Stimulated activated CD4-positive, alpha-beta T cell treated with anti-CD3 and anti-CD28 coated beads, TNF-alpha, amount 100 ng/mL, for 4 hours (primary cell): Measurements from ENCODE around the gene PCDHGC4.
A peak's percentile ranks its signal among the peaks of the same experiment; 100 is the strongest.

Experiments
- DNase-seq, 3 experiments: peaks; one replicate each; pipeline ENCODE4 v3.0.0-alpha.2; 2020; ENCODE audit warnings: low read depth in 3 of 3

Gene PCDHGC4

DNA sequence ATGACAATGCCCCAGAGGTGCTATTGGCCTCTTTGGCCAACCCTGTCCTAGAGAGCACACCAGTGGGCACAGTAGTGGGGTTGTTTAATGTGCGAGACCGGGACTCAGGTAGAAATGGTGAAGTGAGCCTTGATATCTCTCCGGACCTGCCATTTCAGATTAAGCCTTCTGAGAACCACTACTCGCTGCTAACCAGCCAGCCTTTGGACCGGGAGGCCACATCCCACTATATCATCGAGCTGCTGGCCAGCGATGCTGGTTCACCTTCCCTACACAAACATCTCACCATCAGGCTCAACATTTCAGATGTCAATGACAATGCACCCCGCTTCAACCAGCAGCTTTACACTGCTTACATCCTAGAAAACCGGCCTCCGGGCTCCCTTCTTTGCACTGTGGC lies 5.4 kb downstream of the PCDHGC4 start:
- DNase-seq, result no peak

DNA sequence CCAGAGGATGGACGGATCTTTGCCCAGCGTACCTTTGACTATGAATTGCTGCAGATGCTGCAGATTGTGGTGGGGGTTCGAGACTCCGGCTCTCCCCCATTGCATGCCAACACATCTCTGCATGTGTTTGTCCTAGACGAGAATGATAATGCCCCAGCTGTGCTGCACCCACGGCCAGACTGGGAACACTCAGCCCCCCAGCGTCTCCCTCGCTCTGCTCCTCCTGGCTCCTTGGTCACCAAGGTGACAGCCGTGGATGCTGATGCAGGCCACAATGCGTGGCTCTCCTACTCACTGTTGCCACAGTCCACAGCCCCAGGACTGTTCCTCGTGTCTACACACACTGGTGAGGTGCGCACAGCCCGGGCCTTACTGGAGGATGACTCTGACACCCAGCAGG lies 5.9 kb downstream of the PCDHGC4 start:
- DNase-seq, result no peak

DNA sequence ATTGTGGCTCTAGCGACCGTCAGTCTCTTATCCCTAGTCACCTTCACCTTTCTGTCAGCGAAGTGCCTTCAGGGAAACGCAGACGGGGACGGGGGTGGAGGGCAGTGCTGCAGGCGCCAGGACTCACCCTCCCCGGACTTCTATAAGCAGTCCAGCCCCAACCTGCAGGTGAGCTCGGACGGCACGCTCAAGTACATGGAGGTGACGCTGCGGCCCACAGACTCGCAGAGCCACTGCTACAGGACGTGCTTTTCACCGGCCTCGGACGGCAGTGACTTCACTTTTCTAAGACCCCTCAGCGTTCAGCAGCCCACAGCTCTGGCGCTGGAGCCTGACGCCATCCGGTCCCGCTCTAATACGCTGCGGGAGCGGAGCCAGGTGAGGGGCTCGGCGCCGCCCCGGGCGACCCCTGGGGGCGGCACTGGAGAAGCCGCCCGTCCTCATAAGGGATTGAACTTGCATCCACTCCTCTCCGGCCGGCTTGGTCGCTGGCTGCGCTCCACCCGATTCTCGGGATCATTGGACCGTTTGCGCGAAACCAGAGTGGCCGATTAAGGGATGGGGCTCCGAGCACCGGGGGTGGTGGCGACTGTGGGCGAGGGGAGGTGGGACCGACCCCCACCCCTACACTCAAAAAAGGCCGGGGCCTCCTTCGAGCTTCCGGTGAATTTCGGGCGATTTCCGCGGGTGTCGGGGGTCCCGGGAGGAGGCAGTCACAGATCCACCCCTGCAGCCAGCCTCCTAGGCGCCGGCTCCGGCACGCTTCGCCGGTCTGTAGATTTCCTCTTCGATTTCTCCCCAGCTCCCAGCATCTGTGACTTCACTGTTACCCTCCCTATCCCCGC lies 6.7 kb downstream of the PCDHGC4 start:
- no peak for DNase-seq

DNA sequence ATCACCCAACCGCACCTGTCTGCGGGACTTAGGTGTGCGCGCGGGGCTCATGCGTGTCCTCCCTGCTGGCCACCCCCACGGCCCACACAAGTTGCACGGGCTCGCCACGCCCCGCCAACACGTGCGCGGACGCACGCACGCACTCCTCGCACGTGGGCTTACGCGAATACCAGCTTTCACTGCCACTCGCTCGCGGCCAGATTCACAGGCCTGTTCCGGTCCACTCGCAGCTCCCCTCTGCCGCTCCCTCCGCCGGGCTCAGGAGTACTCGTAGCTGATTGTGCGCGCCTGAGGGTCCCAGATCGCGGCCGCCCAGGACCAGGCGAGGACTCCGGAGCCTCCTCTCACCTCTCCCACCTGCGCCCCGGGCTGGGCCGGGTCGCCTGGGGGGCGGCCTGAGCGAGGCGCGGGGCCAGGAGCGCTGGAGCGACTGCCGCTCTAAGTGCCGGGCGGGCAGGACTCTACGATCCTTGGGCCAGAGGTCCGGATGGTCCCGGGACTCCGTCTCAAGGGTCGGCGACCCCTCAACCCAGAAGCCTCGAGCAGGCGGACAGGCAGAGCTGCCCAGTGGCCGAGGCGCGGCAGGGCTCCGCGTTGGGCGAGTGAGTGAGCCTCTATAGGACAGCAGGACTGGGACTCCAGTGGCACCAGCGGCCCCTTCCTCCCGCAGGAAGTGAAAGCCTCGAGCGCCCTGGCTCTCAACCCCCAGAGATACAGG lies 7.5 kb downstream of the PCDHGC4 start:
- DNase-seq, result peak in 1 of 3 experiments; percentile 43

DNA sequence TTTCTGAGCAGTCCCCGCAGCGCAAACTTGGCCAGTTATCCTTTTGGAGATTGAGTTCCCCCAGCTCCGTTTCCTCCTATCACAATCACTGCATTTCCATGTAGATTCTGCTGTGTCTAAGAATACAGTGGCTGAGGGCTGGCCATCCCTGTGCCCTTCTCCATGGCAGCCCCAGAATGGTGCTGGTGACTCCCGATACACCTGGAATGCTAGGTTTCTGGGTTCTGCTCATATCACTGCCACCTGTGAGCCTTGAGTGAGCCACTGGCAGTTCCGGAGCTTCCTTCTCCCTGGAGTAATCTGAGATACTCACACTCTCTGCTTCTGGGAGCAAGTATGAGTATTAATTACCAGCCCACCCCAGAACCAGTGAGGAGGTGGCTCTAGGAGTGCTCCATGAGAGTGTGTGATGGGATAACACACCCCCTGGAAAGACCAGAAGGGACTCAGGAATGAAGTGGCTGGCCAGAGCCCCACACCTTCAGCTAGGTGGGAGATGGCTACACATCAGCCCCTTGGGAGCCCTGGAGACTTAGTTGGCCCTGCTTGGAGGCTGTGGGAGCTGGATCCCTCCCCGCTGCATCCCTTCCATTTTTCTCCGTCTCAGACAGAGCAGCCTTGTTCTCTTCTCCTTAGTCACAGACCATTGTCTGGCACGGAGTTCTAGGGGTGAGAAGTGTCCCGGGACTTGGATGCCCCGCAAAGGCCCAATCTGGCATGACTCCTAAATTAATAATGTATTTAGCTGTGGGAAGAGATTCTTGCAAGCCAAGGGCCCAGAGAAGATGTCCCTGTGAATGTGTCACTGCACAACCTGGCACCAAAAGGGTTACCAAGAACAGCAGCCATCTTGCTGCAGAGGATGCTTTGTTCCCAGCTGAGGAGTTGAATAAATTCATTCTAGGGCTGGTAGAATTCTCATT lies 8.9 kb downstream of the PCDHGC4 start:
- DNase-seq, result no peak

DNA sequence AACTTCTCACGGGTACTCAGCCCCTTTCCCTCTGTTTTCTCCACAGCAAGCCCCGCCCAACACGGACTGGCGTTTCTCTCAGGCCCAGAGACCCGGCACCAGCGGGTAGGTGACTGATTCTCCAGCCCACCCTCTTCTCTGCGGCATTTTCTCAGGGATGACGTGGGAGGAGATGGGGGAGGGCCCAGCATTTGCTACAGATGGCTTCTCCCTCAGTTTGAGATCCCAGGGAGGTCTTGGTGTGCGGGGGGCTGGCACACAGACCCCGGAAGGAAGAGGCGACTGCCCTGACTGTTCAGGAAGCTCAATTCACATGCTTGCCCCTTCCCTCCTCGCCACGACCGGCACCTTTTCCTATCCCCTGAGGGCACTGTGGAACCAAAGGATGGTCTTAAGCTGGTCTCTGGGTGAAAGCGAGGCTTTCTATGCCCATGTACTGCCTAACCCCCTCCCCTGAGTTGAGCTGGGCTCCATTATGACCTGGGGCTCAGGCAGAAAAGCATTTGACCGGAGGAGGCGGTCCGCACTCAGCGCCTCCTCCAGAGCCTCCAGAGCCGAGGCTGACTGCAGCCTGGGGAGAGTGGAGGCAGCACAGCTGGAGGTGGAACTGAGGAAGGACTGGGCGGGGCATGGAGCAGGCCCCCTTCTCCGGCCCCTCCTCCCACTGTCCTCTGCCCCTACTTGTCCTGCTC lies 10.1 kb downstream of the PCDHGC4 start:
- DNase-seq, result no peak

DNA sequence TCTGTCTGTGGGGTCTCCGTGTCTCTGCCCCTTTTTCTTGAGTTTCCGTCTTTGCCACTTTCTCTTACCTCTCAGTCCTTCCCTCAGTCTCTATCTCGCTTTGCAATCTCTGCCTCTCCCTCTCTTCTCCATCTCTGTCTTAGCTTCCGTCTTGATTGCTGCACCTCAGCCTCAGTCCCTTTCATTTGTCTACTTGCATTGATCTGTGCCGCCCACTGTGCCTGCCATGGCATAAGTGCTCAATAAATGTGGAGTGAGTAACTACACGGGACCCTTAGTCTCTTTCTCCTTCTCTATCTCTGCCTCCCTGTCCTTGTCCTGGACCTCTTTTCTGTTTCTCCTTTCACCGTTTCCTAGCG lies 10.6 kb downstream of the PCDHGC4 start:
- no peak for DNase-seq

DNA sequence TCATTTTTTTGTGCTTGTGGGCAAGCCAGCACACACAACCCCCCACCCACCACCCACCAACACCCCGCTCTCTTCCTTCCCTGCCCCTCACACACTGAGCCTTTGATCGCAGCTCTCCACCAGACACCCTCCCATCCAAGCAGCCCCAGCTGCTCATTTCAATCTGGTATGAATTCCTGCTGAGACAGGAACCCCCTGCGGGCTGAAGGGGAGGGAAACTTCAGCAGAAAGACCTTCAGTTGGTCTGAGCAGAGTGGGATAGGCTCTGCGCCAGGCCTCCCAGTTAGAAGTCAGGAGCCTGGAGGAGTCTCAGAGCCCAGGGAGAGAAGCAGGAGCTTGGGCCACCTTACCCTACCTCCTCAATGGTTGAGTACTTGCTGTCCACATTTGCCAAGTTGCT lies 11.2 kb downstream of the PCDHGC4 start:
- no peak for DNase-seq

DNA sequence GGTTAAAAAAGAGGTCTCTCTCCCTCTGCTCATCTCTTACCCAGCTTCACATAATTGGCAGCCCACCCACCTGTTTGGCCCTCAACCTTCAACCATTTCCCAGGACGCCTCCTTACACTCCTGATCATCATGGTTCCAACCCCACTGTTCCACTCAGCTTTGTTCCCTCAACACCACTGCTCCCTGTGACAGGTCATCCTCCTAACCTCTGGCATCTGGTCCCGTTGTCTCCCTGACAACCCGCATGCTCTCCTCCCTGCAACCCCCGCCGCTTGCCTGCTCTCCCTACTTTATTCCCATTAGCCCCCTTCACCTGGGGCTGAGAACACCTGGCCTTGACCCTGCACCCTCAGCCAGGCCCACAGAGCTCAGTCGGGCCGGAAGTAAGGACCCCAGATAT lies 16.9 kb downstream of the PCDHGC4 start:
- DNase-seq, result no peak

DNA sequence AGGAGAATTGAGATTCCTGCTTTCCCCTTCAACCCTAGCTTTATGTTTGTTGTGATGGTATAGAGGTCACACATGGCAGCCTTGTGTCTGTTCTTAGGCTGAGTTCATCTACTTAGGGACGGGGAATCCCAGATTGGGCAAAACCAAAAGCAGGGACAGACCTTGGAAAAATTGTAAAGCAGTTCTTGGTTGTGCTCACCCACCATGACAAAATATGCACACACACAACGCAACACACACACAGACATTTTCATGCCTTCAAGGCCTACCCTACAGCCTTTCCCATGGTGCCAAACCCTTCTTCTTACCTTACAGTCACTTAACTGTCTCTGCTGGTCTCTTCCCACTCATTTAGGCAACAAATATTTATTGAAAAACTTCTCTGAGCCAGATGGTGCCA lies 18.9 kb downstream of the PCDHGC4 start:
- no peak for DNase-seq

DNA sequence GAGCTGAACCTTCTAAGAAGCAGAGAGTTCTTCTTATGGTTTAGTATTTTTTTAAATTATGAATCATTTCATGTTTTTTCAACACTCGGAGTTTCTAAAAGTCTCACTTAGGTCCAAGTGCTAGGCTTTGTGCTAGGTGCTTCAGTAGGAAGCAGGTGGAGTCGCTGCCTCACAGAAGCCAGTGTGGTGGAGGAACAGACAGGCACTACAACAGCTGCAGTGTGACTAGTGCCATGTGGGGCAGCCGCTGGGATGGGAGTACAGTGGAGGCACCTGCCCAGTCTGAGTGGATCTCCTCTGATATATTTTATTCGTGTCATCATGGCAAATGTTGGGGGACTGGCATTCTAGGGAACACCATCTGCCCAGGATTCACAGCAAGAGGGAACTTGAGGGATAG lies 19.4 kb downstream of the PCDHGC4 start:
- DNase-seq, result no peak

DNA sequence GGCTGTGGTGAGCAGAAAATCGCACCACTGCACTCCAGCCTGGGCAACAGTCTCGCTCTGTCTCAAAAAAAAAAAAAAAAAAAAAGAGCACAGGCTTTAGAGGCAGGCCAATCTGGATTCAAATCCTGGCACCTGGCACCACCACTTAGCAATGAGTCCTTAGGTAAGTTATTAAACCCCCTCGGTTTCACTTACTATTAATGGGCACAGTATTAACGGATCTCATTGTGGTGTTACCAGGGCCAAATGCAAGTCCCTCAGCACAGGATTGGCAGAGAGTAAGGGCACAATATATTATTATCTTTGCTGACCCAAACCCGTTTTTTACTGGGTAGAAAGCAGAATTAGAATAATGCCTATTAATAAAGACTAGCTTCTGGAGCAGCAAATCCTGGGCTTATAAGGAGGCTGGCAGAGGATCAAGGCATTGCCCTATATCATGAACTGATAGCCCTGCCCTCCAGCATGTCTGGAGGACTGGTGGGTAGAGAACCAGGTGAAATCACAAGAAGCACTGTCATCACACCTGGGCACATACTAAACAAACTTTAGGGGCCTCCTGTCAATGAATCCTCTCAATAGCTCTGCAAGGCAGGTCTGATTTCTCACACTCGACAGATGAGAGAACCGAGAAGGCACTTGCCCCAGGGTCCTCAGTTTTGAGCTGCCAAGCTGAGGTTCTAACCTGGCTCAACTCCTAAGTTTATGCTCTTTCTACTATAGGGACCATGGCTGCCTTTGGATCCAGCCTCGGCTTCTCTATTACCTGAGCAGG lies 21.7 kb downstream of the PCDHGC4 start:
- no peak for DNase-seq

DNA sequence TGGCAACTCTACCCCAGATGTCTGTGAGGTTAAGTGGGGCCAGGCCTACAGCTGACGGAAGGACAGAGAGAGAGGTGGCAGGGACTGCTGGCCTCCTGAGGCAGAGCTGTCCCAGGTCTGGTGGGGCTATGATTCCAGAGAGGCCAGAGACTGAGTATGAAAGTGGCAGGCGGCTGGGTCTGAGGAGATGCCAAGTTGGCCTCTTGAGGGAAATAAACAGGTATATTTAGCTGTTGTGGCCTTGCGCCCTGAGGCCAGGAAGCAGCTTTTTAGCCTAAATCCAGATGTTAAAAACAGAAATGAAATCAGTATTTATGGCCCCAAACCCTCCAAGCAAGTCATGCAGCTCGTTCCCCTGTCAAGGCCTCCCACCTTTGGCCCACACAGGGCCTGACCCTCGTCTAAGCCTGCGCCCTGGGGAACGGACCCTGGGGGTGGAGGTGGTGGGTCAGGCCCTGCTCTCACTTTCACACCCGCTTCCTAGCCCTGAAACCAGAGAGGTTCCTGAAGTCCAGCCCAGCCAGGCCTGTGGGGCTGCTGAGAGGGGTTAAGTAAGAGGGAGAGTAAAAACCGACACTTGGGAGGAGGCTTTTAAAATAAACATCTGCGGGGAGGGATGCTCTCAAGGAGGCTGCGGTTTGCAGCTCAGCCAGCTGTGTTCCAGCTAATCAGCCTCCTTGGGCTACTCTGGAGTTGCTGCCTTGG lies 22.7 kb downstream of the PCDHGC4 start:
- DNase-seq, result no peak

DNA sequence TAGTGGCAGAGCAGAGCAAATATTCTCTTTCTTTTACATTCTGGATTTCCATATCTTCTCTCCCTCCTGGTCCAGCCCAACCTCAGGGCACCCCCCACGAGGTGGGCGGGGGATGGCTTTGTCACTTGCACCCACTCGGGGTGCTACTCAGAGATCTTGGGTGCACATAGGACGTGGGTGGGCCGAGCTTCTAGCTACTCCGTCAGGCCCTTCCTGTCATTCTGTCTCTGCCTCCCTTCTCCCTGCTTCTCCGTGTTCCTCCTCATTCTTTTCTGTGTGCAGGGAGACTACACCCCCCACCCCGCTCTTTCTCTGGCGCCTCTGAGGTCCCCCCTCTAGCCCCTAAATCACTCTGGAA lies 23.6 kb downstream of the PCDHGC4 start:
- no peak for DNase-seq

DNA sequence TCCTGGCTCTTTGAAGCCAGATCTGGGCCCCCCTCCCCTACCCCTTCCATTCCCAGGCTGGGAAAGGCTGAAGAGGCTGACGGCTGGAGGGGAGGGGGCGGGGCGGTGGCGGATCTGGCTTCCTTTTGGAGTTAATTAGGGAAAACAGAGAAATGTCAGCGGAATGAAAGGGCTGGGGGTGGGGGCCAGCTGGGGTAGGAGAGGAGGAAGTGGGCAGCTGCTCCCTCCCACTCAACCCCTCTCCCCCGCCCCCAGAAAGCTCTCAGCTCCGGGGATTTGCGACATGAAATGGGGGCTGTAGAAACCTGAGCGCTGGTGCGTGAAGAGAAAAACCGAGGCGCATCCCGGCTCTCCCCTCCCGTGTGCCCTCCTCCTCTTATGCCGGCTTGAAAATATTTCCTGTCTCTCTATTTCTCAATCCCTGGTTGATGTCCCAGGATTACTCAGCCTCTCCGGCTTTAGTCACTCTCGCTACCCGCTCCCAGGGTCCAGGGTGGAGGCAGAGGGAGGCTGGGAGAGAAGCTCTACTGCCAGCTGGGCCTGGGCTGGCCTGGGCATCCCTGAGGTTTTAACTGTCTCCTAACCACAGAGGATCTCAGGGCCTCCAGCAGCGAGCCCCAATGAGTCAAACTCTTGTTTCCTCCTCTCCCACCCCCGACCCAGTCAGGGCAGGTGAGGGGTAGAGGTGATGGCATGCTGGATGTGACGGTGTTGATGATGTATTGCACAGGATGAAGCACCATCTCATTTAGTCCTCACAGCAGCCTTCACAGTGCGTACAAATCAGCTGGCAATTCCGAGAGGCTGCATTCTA lies 24.2 kb downstream of the PCDHGC4 start:
- DNase-seq, result no peak

DNA sequence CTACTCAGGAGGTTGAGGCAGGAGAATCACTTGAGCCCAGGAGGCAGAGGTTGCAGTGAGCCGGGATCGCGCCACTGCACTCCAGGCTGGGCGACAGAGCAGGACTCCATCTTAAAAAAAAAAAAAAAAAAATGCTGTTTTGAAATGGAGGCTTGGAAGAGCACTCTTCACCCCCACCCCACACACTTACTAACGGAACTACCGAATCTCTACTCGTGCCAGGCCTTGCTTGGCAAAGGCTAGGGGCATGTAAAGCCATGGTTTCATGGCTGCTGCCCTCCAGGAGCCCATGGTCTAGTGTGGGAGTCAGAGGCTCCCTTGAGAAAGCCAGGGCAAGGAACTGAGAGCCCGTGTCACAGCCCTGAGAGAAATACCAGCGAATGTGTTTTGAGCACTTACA lies 25.3 kb downstream of the PCDHGC4 start:
- DNase-seq, result no peak

DNA sequence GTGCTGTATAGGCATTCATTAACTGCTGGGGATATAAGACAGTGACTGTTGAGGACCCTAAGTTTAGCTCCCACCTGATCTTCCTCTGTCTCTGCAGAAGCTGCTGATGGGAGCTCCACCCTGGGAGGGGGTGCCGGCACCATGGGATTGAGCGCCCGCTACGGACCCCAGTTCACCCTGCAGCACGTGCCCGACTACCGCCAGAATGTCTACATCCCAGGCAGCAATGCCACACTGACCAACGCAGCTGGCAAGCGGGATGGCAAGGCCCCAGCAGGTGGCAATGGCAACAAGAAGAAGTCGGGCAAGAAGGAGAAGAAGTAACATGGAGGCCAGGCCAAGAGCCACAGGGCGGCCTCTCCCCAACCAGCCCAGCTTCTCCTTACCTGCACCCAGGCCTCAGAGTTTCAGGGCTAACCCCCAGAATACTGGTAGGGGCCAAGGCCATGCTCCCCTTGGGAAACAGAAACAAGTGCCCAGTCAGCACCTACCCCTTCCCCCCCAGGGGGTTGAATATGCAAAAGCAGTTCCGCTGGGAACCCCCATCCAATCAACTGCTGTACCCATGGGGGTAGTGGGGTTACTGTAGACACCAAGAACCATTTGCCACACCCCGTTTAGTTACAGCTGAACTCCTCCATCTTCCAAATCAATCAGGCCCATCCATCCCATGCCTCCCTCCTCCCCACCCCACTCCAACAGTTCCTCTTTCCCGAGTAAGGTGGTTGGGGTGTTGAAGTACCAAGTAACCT lies 26.2 kb downstream of the PCDHGC4 start:
- DNase-seq, result no peak

DNA sequence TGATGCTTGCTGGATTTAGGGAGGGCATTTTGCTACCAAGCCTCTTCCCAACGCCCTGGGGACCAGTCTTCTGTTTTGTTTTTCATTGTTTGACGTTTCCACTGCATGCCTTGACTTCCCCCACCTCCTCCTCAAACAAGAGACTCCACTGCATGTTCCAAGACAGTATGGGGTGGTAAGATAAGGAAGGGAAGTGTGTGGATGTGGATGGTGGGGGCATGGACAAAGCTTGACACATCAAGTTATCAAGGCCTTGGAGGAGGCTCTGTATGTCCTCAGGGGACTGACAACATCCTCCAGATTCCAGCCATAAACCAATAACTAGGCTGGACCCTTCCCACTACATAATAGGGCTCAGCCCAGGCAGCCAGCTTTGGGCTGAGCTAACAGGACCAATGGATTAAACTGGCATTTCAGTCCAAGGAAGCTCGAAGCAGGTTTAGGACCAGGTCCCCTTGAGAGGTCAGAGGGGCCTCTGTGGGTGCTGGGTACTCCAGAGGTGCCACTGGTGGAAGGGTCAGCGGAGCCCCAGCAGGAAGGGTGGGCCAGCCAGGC lies 27.0 kb downstream of the PCDHGC4 start:
- no peak for DNase-seq
